Measurements from ENCODE around the gene SHISA9.

The SHISA9 gene

GRCh38 chr16:13104772-13105171 is 203.4 kb downstream of the SHISA9 start:
- no peak for DNase-seq (ENCODE audit: low read depth)
- H3K4me3 ChIP-seq (ENCODE audit: low read length), result no peak overlapping the region
- TF ChIP-seq, protein P1, sequence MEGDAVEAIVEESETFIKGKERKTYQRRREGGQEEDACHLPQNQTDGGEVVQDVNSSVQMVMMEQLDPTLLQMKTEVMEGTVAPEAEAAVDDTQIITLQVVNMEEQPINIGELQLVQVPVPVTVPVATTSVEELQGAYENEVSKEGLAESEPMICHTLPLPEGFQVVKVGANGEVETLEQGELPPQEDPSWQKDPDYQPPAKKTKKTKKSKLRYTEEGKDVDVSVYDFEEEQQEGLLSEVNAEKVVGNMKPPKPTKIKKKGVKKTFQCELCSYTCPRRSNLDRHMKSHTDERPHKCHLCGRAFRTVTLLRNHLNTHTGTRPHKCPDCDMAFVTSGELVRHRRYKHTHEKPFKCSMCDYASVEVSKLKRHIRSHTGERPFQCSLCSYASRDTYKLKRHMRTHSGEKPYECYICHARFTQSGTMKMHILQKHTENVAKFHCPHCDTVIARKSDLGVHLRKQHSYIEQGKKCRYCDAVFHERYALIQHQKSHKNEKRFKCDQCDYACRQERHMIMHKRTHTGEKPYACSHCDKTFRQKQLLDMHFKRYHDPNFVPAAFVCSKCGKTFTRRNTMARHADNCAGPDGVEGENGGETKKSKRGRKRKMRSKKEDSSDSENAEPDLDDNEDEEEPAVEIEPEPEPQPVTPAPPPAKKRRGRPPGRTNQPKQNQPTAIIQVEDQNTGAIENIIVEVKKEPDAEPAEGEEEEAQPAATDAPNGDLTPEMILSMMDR (IDR thresholded peaks at IDR 0.05; ENCODE audit: insufficient read depth, low read depth, low read length, missing control alignments), result no peak

DNA sequence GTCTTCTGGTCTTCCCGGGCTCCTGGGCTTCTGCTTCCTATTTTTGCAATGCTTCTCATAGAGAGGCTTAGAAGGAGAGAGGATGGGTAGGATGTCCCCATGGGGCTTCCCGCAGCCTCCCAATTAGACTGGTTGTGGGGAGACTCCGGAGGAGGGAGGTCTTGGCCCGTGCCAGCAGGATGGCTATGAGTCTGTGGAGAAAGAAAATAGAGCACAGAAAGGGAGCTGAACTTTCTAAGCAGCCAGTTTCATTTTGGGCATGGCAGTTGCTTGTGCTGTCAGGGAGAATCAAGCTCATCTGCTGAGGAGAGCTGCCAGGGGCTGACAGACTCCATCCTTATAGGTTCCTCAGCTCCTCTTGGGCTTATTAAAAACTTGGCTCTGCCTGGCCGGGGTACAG is 204.0 kb downstream of the SHISA9 start:
- H3K4me3 ChIP-seq (ENCODE audit: low read length), result no peak overlapping the region
- TF ChIP-seq, protein P1 (IDR thresholded peaks at IDR 0.05; ENCODE audit: insufficient read depth, low read depth, low read length, missing control alignments), result no peak
- no peak for DNase-seq (ENCODE audit: low read depth)

DNA sequence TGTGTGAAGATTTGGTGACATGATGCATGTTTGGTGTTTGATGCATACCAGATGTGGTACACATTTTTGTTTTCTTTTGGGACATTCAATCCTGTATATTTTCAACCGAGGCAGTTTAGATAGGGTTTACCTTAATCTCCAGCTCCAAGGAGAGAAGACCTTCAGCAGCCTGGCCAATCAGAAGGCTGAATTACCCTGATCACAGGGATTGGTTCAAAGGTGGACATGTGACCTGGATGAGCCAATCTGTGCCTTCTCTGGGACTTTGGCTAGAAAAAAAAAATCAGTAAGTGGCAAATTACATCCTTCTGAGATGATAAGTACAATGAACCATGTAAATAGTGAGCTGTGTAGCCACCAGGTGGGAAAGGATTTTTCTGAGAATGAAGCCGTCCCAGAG is 205.1 kb downstream of the SHISA9 start:
- no peak for DNase-seq (ENCODE audit: low read depth)
- no peak overlapping the region for H3K4me3 ChIP-seq (ENCODE audit: low read length)
- TF ChIP-seq, protein P1 (IDR thresholded peaks at IDR 0.05; ENCODE audit: insufficient read depth, low read depth, low read length, missing control alignments), result no peak

GRCh38 chr16:13108126-13108525 is 206.7 kb downstream of the SHISA9 start:
- DNase-seq (ENCODE audit: low read depth), result no peak
- no peak overlapping the region for H3K4me3 ChIP-seq (ENCODE audit: low read length)
- TF ChIP-seq, protein P1 (IDR thresholded peaks at IDR 0.05; ENCODE audit: insufficient read depth, low read depth, low read length, missing control alignments), result no peak

DNA sequence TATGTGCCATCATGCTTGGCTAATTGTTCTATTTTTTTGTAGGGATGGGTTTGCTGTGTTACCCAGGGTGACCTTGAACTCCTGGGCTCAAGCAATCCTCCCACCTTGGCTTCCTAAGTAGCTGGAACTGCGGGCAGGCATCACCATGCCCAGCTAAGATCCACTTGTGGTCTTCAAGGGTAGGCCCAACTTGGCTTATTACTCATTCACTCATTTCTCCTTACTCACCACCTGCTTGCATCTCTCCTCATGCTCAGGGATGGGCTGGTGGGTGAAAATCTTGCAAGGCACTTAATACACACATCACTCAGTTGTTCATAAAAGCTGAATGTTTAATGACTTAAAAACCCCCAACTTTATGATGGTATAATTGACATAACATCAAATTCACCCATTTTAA is 207.8 kb downstream of the SHISA9 start:
- no peak overlapping the region for H3K4me3 ChIP-seq (ENCODE audit: low read length)
- DNase-seq (ENCODE audit: low read depth), result no peak
- TF ChIP-seq, protein P1 (IDR thresholded peaks at IDR 0.05; ENCODE audit: insufficient read depth, low read depth, low read length, missing control alignments), result no peak

DNA sequence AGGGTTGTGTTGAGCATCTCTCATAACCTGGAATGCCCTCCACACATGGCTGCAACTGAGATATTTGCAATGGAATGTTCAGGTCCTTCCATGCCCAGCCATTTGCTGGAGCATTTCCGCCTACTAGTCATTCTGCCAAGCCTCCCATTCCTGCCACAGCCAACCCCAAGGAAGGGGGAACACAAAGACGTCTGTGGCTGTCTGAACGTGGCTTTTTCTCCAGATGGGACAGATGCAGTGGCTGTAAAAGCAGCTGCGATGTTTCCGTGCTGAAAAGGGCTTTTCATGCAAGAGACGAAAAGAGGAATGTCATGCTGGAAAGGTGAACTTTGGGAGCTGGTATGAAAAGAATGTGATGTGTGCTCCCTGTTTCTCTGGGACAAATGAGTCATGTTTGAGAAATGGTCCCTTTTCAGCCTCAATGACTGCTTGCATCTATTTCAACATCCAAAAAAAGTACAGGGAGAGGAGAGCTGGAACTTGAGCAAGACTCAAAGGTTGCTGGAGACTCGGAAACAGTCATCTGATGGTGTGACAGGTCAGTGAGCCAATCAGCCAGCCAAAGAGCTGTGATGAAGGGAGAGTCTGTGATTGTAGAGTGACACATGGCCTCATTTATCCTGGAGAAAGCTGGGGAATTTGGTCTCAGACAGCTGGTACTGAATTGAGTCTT is 208.9 kb downstream of the SHISA9 start:
- H3K4me3 ChIP-seq (ENCODE audit: low read length), result no peak overlapping the region
- peak; percentile 83 for DNase-seq (ENCODE audit: low read depth)
- TF ChIP-seq, protein P1 (IDR thresholded peaks at IDR 0.05; ENCODE audit: insufficient read depth, low read depth, low read length, missing control alignments), result no peak

GRCh38 chr16:13111747-13112146 is 210.3 kb downstream of the SHISA9 start:
- TF ChIP-seq, protein P1 (IDR thresholded peaks at IDR 0.05; ENCODE audit: insufficient read depth, low read depth, low read length, missing control alignments), result no peak
- DNase-seq (ENCODE audit: low read depth), result no peak
- H3K4me3 ChIP-seq (ENCODE audit: low read length), result no peak overlapping the region

Measured in epithelial cell of esophagus (primary cell).